Fibroblast of mammary gland (primary cell): ENCODE results near the gene ATF7.
"Not testable (repeated sequence)": the region's sequence is repeated elsewhere in the genome, so short reads cannot be mapped to it uniquely, and the experiment has no call there.

ENCODE experiments used
- DNase-seq: peaks from one replicate; pipeline ENCODE4 v3.0.0-alpha.2; 2010; ENCODE audit warnings: low read depth
- H3K4me3 ChIP-seq: 2 replicates; pipeline ENCODE4 v1.5.1; 2011; ENCODE audit warnings: low read depth, mild to moderate bottlenecking, low read length, moderate library complexity; ENCODE audit not compliant: control insufficient read depth
- TF ChIP-seq, protein P1 (sequence below): conservative IDR thresholded peaks from 2 replicates; pipeline ENCODE4 v1.5.1; 2011; ENCODE audit warnings: low read depth, low read length, inconsistent platforms; ENCODE audit not compliant: control insufficient read depth, insufficient read depth

The ATF7 gene

GRCh38 chr12:53571295-53571694 is 54.9 kb downstream of the ATF7 start:
- no peak overlapping the region for H3K4me3 ChIP-seq
- DNase-seq, result no peak
- TF ChIP-seq, protein P1, sequence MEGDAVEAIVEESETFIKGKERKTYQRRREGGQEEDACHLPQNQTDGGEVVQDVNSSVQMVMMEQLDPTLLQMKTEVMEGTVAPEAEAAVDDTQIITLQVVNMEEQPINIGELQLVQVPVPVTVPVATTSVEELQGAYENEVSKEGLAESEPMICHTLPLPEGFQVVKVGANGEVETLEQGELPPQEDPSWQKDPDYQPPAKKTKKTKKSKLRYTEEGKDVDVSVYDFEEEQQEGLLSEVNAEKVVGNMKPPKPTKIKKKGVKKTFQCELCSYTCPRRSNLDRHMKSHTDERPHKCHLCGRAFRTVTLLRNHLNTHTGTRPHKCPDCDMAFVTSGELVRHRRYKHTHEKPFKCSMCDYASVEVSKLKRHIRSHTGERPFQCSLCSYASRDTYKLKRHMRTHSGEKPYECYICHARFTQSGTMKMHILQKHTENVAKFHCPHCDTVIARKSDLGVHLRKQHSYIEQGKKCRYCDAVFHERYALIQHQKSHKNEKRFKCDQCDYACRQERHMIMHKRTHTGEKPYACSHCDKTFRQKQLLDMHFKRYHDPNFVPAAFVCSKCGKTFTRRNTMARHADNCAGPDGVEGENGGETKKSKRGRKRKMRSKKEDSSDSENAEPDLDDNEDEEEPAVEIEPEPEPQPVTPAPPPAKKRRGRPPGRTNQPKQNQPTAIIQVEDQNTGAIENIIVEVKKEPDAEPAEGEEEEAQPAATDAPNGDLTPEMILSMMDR, result no peak

GRCh38 chr12:53568809-53569557 is 57.2 kb downstream of the ATF7 start:
- TF ChIP-seq, protein P1, result no peak
- peak; percentile 43 for DNase-seq
- H3K4me3 ChIP-seq, result no peak overlapping the region

DNA sequence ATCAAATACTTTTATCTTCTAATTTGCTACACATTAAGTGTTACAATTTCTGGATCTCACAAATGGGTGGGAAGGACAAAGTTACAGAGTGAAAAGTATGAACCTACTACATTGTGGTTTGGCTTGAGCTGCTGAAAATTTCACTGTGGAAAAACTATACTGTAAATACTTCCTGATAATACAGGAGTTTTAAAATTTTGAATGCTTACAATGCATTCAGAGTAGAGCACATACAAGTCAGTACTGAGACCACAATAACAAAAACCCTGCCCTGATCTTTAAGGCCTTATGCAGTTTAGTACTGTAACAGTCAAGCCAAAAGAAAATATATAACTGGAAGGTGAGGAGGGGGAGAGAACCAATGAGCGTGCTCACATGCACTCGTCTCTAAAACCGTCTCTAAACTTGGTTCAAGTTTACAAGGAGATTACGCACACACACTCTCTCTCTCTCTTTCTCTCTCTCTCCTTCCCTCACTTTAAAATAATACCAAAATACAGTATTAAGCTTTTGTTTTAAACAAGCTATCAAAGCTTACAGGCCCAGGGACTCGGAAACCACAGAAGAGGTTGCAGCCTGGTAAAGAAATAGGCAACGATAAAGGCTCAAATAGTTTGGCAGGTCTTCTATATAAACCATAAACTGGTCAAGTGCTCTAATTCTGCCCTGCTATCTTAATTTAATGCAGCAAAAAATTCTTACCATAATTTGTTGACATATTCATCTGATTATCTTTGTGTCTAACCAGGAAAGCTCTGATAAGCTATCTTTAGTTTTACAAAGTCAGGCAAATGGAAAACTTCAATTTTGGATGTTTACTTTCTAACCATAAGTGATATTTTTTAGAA is 58.0 kb downstream of the ATF7 start:
- DNase-seq, result no peak
- H3K4me3 ChIP-seq, result no peak overlapping the region
- TF ChIP-seq, protein P1, result no peak

DNA sequence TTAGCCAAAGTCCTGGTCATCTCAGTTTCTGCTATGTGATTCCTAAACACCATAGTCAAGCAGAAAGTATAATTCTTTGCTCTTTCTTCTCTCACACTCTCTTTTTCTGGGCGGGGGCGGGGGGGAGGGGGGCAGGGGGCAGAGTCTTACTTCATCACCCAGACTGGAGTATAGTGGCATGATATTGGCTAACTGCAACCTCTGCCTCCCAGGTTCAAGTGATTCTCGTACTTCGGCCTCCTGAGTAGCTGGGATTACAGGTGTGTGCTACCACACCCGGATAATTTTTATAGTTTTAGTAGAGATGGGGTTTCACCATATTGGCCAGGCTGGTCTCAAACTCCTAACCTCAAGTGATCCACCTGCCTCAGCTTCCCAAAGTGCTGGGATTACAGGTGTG is 60.8 kb downstream of the ATF7 start:
- DNase-seq, H3K4me3 ChIP-seq: not testable (repeated sequence)

DNA sequence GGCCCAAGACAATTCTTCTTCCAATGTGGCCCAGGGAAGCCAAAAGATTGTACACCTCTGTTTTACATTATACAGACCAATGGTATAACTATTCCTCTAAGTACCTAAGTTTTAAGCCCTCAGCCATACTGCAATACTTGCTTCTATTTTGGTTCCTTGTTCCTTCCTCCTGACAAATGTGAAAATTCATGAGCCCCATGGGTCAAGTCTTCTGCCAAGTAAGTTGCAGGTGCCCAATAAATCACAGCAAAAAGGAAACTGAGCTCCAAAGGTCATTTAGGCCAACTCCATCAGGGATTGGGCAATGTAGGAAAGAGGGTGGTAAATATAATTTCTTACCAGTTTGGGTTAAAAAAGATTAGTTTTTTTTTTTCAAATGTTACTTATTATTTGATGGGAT is 61.2 kb downstream of the ATF7 start:
- peak; percentile 84 for DNase-seq
- TF ChIP-seq, protein P1, result no peak
- H3K4me3 ChIP-seq, result no peak overlapping the region

- TF ChIP-seq, protein P1, result no peak
- DNase-seq, result no peak
- H3K4me3 ChIP-seq, result no peak overlapping the region
Measured at GRCh38 chr12:53564278-53564677, 61.9 kb downstream of the ATF7 start.

DNA sequence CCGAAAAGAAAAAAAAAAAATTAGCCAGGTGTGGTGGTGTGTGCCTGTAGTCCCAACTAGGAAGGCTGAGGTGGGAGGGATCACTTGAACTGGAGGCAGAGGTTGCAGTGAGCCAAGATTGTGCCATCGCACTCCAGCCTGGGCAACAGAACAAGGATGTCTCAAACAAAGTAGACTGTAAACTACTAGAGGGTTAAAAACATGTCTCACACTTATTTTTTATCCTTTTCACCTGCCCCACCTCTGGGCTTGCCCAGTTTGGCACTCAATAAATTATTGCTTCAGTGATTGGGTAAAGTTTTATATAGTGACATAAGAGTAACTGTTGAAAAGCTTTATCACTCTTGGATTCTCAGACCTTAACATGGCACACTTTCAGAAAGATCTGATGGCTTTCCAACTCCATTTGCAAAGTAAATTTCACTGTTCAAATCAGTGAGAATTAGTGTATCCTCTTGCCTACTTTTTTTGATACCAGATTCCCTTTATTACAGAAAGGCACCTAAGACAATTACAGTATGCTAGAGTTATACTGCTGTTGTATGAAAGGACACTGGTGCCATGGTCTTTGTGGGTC is 62.6 kb downstream of the ATF7 start:
- no peak overlapping the region for H3K4me3 ChIP-seq
- TF ChIP-seq, protein P1, result no peak
- DNase-seq, result no peak
